HG02973 (cell line): ENCODE data around the gene IDH1.
A peak's percentile ranks its signal among the peaks of the same experiment; 100 is the strongest.
"Not testable (repeated sequence)": the region's sequence is repeated elsewhere in the genome, so short reads cannot be mapped to it uniquely, and the experiment has no call there.

Source experiments
- ATAC-seq: cut with Tn5 transposase; IDR thresholded peaks from one replicate; pipeline ENCODE4 v1.9.1; 2021; ENCODE audit warnings: moderate library complexity; ENCODE audit not compliant: unreplicated experiment

IDH1 gene

GRCh38 chr2:208254871-208255556 lies at the start of gene IDH1:
Gene IDH1, minus strand, starts transcription at chr2:208255071. Its CDS starts 3,520 bp downstream, at chr2:208251551.
- peak; percentile 69 for ATAC-seq

DNA sequence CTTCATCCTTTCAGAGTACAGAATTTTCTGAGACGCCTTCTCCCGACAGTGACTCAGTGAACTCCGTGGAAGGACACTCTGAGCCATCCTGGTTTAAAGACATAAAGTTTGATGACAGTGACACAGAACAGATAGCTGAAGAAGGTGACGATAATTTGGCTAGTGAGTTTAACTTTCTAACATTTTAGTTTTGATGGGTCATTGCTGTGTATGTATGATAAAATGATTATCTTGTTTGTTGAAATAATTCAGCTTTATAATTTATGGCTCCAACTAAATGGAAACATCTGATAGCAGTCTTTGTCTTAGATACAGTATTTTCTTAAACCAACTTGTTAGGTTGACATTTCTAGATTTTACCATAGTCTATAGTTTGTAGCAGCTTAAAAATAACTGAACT lies 49.3 kb upstream of the IDH1 start:
- no peak for ATAC-seq

DNA sequence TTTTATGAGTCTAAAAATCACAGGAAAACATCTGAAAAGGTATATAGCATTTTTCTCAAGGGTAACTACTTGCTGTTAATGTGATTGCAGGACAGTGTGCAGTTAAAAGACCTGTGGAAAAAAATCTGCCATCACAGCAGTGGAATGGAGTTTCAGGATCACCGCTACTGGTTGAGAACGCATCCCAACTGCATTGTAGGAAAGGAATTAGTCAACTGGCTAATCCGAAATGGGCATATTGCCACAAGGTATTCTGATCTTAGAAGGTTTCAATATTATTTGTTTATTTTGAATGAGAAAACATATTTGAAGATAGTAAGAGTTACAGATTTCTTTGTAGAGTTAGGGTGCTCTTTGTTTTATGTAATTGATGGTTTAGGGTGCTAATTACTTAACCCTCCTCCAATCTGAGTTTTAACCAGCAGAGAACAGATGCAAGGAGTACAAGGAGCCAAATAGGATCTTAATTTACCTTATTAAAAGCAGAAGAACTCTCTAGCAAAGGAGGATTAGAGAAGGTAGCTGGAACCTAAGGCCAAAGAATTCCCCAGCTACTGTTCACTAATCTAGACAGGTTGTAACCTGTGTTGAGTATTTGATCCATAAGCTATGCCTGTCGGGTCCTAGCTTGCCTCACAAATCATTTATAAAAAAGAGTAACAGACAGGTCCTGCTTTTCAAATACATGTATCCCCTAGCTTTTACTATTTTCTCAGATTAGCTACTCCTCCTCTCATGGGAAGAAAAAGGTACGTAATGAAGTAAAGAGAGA lies 46.2 kb upstream of the IDH1 start:
- no peak for ATAC-seq

GRCh38 chr2:208297961-208298360 lies 43.1 kb upstream of the IDH1 start:
- ATAC-seq: no peak

GRCh38 chr2:208296610-208297009 lies 41.7 kb upstream of the IDH1 start:
- no peak for ATAC-seq

- ATAC-seq: no peak
These were observed 41.0 kb upstream of the IDH1 start for GRCh38 chr2:208295834-208296233.

GRCh38 chr2:208294482-208295024 lies 39.7 kb upstream of the IDH1 start:
- ATAC-seq: peak; percentile 45

GRCh38 chr2:208285853-208286252 lies 31.0 kb upstream of the IDH1 start:
- no peak for ATAC-seq

DNA sequence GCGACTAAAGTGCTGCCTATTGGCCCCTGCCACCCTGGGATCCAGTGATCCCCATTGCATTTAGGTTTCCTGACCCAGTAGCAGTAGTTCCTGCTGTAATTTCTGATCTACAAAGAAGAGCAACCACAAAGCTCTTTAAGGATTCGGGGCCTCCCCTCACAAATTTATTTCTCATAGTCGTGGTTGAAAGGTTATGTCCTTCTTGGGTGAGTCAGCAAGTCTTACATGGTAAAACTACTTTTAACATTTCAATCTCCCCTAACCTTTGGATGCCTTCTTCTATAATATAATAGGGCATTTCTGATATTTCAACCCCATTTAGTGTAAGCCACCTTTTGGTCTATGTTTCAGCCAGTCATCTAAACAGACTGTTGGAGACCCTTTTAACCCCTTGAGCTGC lies 26.1 kb upstream of the IDH1 start:
- no peak for ATAC-seq

DNA sequence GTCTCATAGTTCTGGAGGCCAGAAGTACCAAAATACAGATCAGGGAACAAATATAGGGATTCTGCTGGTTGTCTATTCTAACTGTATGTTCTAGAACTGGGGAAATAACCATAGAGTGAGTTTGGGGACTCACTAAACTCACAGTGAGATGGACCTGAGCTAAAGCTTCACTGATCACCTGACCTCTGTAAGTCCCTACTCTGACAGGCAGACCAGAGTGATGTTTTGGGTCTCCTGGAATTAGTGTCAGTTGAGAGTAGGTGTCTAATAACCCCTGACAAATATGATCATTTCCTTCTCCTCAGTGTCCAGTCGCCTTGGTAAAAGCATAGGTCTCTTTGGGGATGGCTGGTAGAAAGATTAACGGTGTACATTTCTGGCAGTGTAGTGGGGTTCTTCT lies 25.4 kb upstream of the IDH1 start:
- ATAC-seq: no peak

GRCh38 chr2:208279236-208279635 lies 24.4 kb upstream of the IDH1 start:
- no peak for ATAC-seq

GRCh38 chr2:208278549-208278948 lies 23.7 kb upstream of the IDH1 start:
- ATAC-seq: no peak

- no peak for ATAC-seq
These were observed 19.9 kb upstream of the IDH1 start for GRCh38 chr2:208274748-208275147.

- ATAC-seq: no peak
These were observed 14.2 kb upstream of the IDH1 start for GRCh38 chr2:208269091-208269490.

- no peak for ATAC-seq
These were observed 13.5 kb upstream of the IDH1 start for GRCh38 chr2:208268156-208268952.

DNA sequence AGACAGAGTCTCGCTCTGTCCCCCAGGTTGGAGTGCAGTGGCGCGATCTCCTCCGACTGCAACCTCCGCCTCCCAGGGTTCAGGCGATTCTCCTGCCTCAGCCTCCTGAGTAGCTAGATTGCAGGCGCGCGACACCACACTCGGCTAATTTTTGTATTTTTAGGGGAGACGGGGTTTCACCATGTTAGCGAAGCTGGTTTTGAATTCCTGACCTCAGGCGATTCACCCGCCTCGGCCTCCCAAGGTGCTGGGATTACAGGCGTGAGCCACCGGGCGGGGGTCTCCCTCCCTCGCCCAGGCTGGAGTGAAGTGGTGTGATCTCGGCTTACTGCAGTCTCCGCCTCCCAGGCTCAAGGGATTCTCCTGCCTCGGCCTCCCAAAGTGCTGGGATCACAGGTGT lies 12.7 kb upstream of the IDH1 start:
- ATAC-seq: not testable (repeated sequence)

DNA sequence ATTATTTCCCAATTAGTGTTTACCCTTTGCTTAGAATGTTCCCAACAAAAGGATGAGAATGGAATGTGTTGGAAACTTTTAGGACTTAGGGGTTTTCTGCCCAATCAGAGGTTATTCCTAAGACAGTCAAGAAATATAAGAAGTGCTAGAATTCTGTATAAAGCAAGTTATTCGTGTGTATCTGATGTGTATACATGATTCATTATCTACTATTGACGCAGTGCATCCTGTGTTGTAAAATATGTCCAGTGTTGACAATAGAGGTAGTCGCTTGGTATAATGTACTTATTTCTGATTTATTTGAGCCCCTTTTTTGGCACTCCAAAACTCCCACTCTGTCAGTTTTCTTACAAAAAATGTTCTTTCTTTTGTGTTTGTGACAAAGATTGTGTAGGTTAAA lies 12.1 kb upstream of the IDH1 start:
- ATAC-seq: no peak

DNA sequence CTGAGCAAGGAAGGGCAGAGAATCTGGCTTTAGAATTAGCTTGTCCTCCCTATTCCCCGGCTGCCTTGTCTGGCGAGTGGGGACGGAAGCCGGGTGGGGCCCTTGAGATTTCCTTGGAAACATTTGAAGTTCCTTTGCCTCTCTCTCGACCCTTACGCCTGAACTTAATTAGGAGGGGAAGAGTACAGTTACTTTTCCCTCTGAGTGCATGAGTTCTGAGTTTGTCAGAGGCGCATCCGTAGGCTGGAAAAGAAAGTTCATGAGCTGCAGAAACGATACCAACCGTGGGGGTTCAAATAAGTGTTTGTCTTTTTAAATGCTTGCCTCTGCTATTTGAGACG lies 11.7 kb upstream of the IDH1 start:
- peak; percentile 6 for ATAC-seq

DNA sequence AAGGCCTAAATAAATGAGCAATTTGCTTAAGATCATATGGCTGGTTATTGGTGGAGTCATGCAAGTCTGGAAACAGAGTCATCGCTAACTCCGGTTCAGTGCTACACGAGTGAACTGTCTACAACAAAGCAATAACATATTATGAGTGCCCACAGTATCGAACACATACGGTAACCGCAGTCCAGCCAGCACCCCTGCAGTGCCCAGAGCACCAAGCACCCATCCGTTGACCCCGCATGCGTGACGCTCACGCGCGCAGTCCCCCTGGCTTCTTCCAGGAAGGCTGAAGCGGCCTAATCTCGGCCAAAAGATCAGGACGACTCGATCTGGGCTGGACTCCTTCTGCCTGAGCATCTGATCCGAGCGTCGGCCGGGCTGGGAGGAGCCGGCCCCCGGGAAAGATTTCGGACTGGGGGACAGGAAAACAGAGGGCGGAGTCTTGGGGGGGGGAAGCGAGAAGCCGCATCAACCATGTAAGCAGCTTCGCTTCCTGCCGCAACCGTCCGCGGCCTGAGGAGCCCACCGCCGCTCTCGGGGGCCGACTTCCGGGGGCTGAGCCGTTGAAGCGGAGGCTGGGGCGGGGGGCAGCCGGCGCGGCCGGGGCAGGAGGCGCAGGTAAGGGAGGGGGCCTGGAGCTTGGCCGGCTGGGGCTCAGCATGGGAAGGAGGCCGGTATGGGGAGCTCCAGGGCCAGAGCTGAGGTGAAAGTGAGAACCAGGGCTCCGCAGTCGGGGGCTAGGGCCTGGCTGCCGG lies 11.1 kb upstream of the IDH1 start, which contains the start of gene PIKFYVE:
Gene PIKFYVE, plus strand, starts transcription at position 455 of the 752 bp plus-strand sequence. CDS start 5,265 bp downstream, outside the sequence.
- ATAC-seq: peak; percentile 81

- ATAC-seq: peak; percentile 50
These were observed 10.5 kb upstream of the IDH1 start for GRCh38 chr2:208265371-208265800.
